HL-60 (cell line): ENCODE measurements around the gene CCM2.

Source experiments
- DNase-seq, 2 experiments: peaks; one replicate each; pipeline ENCODE4 v3.0.0-alpha.2; 2010 to 2020; ENCODE audit warnings: low read depth in 1 of 2, low spot score in 1 of 2
- H3K27ac ChIP-seq: fragments of 250-450 bp; sonication (Bioruptor Pico); replicated peaks from 2 replicates; pipeline ENCODE4 v1.5.1; 2020; ENCODE audit warnings: mild to moderate bottlenecking, moderate library complexity
- H3K27me3 ChIP-seq: fragments of 250-450 bp; sonication (Bioruptor Pico); 2 replicates; pipeline ENCODE4 v1.5.1; 2021; ENCODE audit warnings: mild to moderate bottlenecking, moderate library complexity; ENCODE audit not compliant: insufficient read depth, poor library complexity, severe bottlenecking
- H3K4me3 ChIP-seq: replicated peaks from 2 replicates; pipeline ENCODE4 v1.5.1; 2011; ENCODE audit warnings: mild to moderate bottlenecking, control low read depth, low read length; ENCODE audit not compliant: insufficient read depth
- CTCF ChIP-seq: IDR thresholded peaks from one replicate; pipeline ENCODE4 v1.5.1; 2011; ENCODE audit warnings: low read length, control low read depth, inconsistent platforms; ENCODE audit not compliant: insufficient read depth
- GABPA ChIP-seq: IDR thresholded peaks from 2 replicates; pipeline ENCODE4 v1.6.1; 2012; ENCODE audit warnings: low read depth
- POLR2AphosphoS5 ChIP-seq: IDR thresholded peaks from 2 replicates; pipeline ENCODE4 v1.6.1; 2012; ENCODE audit warnings: low read depth
- REST ChIP-seq: IDR thresholded peaks from 2 replicates; pipeline ENCODE4 v1.6.1; 2012; ENCODE audit warnings: low read depth; ENCODE audit not compliant: insufficient replicate concordance
- SPI1 ChIP-seq: IDR thresholded peaks from 2 replicates; pipeline ENCODE4 v1.6.1; 2012; ENCODE audit warnings: low read depth, mild to moderate bottlenecking, borderline replicate concordance

The CCM2 gene

GRCh38 chr7:45039106-45039505 lies 39.1 kb downstream of the CCM2 start:
- Histone ChIP-seq H3K27me3 (no peaks in the 10 kb centered on the region), H3K27ac (no peak overlapping the region), H3K4me3 (no peak overlapping the region)
- TF ChIP-seq POLR2AphosphoS5: no peak
- no peak for TF ChIP-seq CTCF
- no peak for TF ChIP-seq SPI1
- no peak for TF ChIP-seq GABPA
- no peak for TF ChIP-seq REST
- DNase-seq: no peak

GRCh38 chr7:45044338-45044737 lies 44.3 kb downstream of the CCM2 start:
- no peak for DNase-seq
- Histone ChIP-seq H3K4me3 (no peak overlapping the region), H3K27ac (no peak overlapping the region), H3K27me3 (no peaks in the 10 kb centered on the region)
- TF ChIP-seq GABPA (no peak), REST (no peak), CTCF (no peak), SPI1 (no peak), POLR2AphosphoS5 (no peak)

GRCh38 chr7:45048748-45049147 lies 48.7 kb downstream of the CCM2 start:
- H3K27me3 ChIP-seq: no peaks in the 10 kb centered on the region
- TF ChIP-seq REST (no peak), SPI1 (no peak), GABPA (no peak), POLR2AphosphoS5 (no peak), CTCF (no peak)
- H3K4me3 ChIP-seq: no peak overlapping the region
- H3K27ac ChIP-seq: no peak overlapping the region
- no peak for DNase-seq
